Coronary artery (tissue), 2 donors: ENCODE measurements around the gene CIAO1.
"Not testable (repeated sequence)": the region's sequence is repeated elsewhere in the genome, so short reads cannot be mapped to it uniquely, and the experiment has no call there.

Experiments used
- DNase-seq: peaks from one replicate; pipeline ENCODE4 v3.0.0-alpha.2; 2017; ENCODE audit warnings: low spot score
- H3K27ac ChIP-seq, 2 donors: fragments of 200-600 bp; sonication (generic); one replicate each; pipeline ENCODE4 v1.5.1; 2016 to 2019
- H3K4me3 ChIP-seq: fragments of 200-600 bp; sonication (generic); 2 replicates; pipeline ENCODE4 v1.5.1; 2016; ENCODE audit warnings: mild to moderate bottlenecking, moderate library complexity
- TF ChIP-seq, protein P1 (sequence below): fragments of 200-600 bp; sonication (generic); IDR thresholded peaks from one replicate; pipeline ENCODE4 v1.5.1; 2019; ENCODE audit warnings: antibody characterized with exemption

Gene CIAO1

DNA sequence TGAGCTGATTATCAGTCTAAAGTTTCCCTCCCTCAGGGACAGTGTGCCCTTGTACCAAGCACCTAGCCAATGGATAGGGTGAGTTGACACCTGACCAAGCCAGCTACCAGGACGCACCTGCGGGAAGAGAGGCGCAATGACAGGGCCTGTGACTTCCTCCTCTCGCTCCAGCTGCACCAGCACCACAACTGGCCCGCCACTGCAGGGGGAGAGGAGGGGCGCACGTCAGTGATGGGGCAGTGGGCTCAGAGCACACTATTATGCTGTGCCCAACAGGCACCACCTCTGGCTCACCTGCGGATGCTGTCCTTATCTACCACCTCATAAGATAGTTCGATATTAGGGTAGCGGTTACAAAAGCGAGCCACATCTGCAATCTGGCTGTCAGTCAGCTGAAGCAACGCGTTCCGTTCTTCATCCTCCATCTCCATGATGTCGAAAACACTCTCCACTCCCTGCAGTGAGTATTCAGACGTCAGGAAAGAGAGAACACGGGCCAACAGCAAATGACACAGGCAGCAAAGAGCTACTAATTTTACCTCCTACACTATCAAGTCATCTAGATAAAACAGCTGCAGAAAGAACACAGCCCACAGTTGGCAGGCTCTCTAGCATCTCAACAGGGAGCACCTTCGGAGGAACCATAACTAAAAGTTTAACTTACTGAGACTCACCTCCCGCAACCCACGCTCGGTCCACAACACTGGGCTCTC lies 10.9 kb downstream of the CIAO1 start:
- TF ChIP-seq, protein P1, sequence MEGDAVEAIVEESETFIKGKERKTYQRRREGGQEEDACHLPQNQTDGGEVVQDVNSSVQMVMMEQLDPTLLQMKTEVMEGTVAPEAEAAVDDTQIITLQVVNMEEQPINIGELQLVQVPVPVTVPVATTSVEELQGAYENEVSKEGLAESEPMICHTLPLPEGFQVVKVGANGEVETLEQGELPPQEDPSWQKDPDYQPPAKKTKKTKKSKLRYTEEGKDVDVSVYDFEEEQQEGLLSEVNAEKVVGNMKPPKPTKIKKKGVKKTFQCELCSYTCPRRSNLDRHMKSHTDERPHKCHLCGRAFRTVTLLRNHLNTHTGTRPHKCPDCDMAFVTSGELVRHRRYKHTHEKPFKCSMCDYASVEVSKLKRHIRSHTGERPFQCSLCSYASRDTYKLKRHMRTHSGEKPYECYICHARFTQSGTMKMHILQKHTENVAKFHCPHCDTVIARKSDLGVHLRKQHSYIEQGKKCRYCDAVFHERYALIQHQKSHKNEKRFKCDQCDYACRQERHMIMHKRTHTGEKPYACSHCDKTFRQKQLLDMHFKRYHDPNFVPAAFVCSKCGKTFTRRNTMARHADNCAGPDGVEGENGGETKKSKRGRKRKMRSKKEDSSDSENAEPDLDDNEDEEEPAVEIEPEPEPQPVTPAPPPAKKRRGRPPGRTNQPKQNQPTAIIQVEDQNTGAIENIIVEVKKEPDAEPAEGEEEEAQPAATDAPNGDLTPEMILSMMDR = no peak
- Histone ChIP-seq H3K4me3 (no peak overlapping the region), H3K27ac (no peak overlapping the region)
- DNase-seq = no peak

DNA sequence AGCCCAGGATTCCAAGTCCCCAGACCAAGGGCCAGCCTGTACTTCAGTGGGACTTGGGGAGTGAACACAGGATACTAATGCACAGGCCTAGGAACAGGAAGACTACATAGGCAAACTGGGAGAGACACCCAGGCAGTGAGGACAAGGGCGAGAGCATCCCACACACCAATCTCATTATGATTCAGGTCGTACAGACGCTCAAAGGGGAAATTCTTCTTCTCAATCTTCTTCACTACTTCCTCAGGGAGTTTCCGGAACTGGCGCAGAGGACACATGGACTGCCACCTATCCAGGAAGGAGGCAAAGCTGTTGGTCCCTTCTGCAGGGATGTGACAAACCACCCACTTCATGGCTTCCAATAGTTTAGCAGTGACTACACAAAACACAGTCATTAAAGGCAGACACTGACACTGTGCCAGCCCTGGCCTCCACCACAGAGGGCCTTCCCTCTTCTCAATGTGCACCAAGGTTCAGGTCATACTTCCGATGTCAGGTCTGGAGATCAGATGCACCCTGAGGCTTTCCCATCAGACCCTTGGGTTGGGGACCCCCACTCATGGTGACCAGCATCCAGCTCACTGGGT lies 21.3 kb downstream of the CIAO1 start:
- no peak overlapping the region for H3K4me3 ChIP-seq
- DNase-seq = no peak
- H3K27ac ChIP-seq = no peak overlapping the region
- TF ChIP-seq, protein P1 = no peak

DNA sequence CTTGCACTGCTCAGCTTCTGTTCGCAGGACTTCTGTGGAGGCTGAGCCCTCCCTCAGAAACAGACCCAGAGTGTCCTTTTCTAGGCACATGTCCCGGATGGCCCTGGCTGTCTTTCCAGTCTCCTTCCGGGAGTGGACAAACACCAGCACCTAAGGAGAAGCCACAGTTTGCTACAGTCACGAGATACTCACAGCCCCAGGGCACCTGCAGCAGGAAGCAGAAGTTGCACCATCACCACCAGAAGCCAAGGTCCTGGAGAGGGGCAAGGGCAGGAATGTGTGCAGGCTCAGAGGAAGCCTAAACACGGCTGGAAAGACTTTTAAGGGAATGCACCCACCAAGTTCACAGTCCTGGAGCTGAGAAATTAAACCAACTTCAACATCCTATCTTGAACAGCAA lies 25.7 kb downstream of the CIAO1 start:
- TF ChIP-seq, protein P1 = no peak
- H3K4me3 ChIP-seq = no peak overlapping the region
- no peak overlapping the region for H3K27ac ChIP-seq
- DNase-seq = no peak

DNA sequence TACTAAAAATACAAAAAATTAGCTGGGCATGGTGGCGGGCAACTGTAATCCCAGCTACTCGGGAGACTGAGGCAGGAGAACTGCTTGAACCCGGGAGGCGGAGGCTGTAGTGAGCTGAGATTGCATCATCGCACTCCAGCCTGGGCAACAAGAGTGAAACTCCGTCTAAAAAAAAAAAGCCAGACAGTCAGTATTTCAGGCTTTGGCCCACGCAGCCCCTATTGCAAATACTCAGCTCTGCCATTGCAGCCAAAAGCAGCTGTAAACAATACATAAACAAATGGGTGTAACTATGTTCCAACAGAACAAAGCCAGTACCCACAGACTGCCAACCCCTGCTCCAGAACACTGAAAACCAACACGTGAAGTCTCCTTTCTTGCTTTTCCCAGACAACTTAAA lies 28.2 kb downstream of the CIAO1 start:
- H3K27ac ChIP-seq, DNase-seq, H3K4me3 ChIP-seq: not testable (repeated sequence)

DNA sequence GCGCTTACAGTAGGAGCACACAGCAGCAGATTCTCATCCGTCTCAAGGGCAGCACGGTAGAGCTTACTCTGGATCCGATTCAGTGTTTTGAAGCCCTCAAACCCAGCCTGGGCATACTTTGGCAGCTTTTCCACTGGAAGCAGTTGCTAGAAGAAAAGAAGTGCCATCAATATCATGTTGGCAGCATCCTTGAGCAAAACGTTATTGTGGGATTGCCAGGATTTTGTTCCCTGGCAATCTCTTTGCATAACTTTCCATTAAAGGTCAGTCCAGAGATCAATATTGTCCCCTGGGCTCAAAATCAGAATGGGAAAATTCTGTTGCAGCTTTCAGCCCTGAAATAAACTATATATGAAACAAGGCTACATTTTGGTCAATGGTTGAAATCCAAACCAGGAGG lies 30.9 kb downstream of the CIAO1 start:
- TF ChIP-seq, protein P1 = no peak
- DNase-seq = no peak
- Histone ChIP-seq H3K27ac (no peak overlapping the region), H3K4me3 (no peak overlapping the region)

DNA sequence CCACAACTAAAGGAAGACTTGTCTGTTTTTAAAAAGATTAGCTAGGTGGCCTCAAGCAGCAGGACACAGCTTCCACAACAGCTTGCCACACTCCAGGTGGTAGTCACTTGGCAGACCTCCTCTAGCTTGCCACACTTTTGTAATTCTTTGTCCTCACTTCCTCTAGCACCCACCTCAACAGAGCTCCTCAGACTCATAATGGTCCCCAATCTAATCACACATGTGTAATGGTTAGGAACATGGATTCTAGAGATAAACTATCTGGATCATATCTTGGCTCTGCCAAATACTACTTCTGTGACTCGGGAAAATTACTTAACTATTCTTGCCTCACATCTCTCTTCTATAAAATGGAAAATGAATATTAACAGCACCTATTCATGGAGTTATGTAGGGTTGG lies 35.8 kb downstream of the CIAO1 start:
- TF ChIP-seq, protein P1 = no peak
- DNase-seq = no peak

DNA sequence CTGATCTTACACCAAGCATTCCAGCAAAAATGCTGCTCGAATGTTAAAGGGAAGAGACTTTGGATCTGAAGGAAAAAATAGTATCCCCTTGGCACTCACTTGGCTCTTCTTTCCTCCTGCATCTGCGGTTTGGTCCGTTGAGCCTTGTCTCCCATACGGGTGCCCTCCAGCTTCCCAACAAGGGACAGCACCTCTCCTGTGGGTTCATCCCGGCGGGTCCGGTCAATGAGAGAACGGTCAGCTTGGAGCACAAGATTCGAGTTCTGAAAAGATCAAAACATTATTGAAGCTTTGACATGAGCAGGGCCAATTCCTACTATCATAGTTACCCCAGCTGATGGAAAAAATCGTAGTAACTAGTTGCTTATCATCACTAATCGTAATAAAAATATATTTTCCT lies 38.6 kb downstream of the CIAO1 start:
- no peak for DNase-seq
- TF ChIP-seq, protein P1 = no peak
- peak overlapping the region in 1 of 2 donors; percentile 80 for H3K27ac ChIP-seq
- peak overlapping the region; percentile 84 for H3K4me3 ChIP-seq

More for the DNA sequence above, 35.8 kb downstream of the CIAO1 start:
- Histone ChIP-seq H3K4me3 (no peak overlapping the region), H3K27ac (no peak overlapping the region)
